Panc1 (cell line): ENCODE results near the gene MYBBP1A. TPM values are rescaled to one million over a fixed set of nuclear protein-coding genes. Genes with fewer than 3 reads are reported as not detected.

Source experiments
- ATAC-seq: fragments of 200-7000 bp; cut with Tn5 transposase; 2 replicates; pipeline ENCODE4 v1.9.1; 2020; ENCODE audit warnings: mild to moderate bottlenecking, moderate library complexity
- BruUV-seq: library from RNA; stranded (reverse); fragments of 400-500 nt; replicated peaks from 2 replicates; lab custom pipeline; 2021; lab: Mats Ljungman, UMichigan
- CTCF ChIA-PET: fragments of 300-600 bp; sonication (Branson Sonifier 250); formaldehyde crosslinking; loops from one replicate; lab custom pipeline; 2022; ENCODE audit warnings: antibody characterized with exemption; lab: Charles Lee
- POLR2A ChIA-PET: fragments of 300-600 bp; sonication (Branson Sonifier 250); formaldehyde crosslinking; loops from one replicate; lab custom pipeline; 2022; ENCODE audit warnings: antibody characterized with exemption; lab: Charles Lee
- DNase-seq: peaks from one replicate; pipeline ENCODE4 v3.0.0-alpha.2; 2010; ENCODE audit warnings: low read depth, low spot score
- H3K27ac ChIP-seq: 2 replicates; pipeline ENCODE4 v1.5.1; 2011; ENCODE audit warnings: mild to moderate bottlenecking, low read length, inconsistent platforms
- H3K27me3 ChIP-seq: fragments of 200-500 bp; sonication (Bioruptor generic); 2 replicates; pipeline ENCODE4 v1.6.0; 2014; ENCODE audit warnings: low read length, inconsistent platforms; ENCODE audit not compliant: control insufficient read depth, insufficient read depth
- H3K36me3 ChIP-seq: fragments of 200-500 bp; sonication (Bioruptor generic); 2 replicates; pipeline ENCODE4 v1.5.1; 2014; ENCODE audit warnings: inconsistent platforms, mild to moderate bottlenecking, low read length, moderate library complexity; ENCODE audit not compliant: control insufficient read depth, insufficient read depth
- H3K4me1 ChIP-seq: 2 replicates; pipeline ENCODE4 v1.5.1; 2011; ENCODE audit warnings: inconsistent platforms, mild to moderate bottlenecking, low read length, moderate library complexity; ENCODE audit not compliant: control insufficient read depth, insufficient read depth
- H3K4me3 ChIP-seq, 2 experiments: 2 replicates each; pipeline ENCODE4 v1.5.1; 2011 to 2012; ENCODE audit warnings: low read depth in 2 of 2, low read length in 2 of 2, mild to moderate bottlenecking in 2 of 2, inconsistent platforms in 1 of 2, moderate library complexity in 1 of 2
- H3K9me3 ChIP-seq: fragments of 200-500 bp; sonication (Bioruptor generic); 2 replicates; pipeline ENCODE4 v1.5.1; 2014; ENCODE audit warnings: low read depth, mild to moderate bottlenecking, inconsistent platforms, low read length, moderate library complexity; ENCODE audit not compliant: control insufficient read depth, insufficient read depth
- CTCF ChIP-seq: fragments of 450-650 bp; IDR thresholded peaks from 2 replicates; pipeline ENCODE4 v1.5.1; 2017; ENCODE audit warnings: mild to moderate bottlenecking
- POLR2AphosphoS5 ChIP-seq: IDR thresholded peaks from 2 replicates; pipeline ENCODE4 v1.6.1; 2012; ENCODE audit warnings: mild to moderate bottlenecking, low read depth, low read length, moderate library complexity
- REST ChIP-seq, 2 experiments: IDR thresholded peaks; 2 replicates each; pipeline ENCODE4 v1.6.1; 2011 to 2012; ENCODE audit warnings: low read depth in 2 of 2, control low read depth in 1 of 2, low read length in 1 of 2, mild to moderate bottlenecking in 1 of 2, moderate library complexity in 1 of 2; ENCODE audit not compliant: insufficient read depth in 1 of 2
- SIN3A ChIP-seq: IDR thresholded peaks from 2 replicates; pipeline ENCODE4 v1.6.1; 2012; ENCODE audit warnings: low read depth, mild to moderate bottlenecking, low read length, moderate library complexity, borderline replicate concordance; ENCODE audit not compliant: insufficient read depth
- TCF7L2 ChIP-seq: IDR thresholded peaks from 2 replicates; pipeline ENCODE4 v1.6.1; 2011; ENCODE audit warnings: mild to moderate bottlenecking, low read depth, low read length, inconsistent platforms
- in situ Hi-C: cut with HindIII; loops from 2 replicates; pipeline ENCODE4 v1.10.0; 2016; ENCODE audit warnings: low sequenced_read_pairs, low pct_unique_long_range_greater_than_20kb
- intact Hi-C: fragments of 100-400 bp; cut with micrococcal nuclease; formaldehyde crosslinking; loops from one replicate; pipeline ENCODE4 v1.10.0; 2022; ENCODE audit not compliant: unreplicated experiment
- total RNA-seq: library from RNA; stranded (reverse); gene quantifications from one replicate; pipeline ENCODE4 v1.2.1, GENCODE V29; 2021; ENCODE audit not compliant: unreplicated experiment

The MYBBP1A gene
- total RNA-seq, 1 experiment from 2014 or later = 95.6 TPM

- ATAC-seq = no peak
- Histone ChIP-seq H3K36me3 (no peaks in the 10 kb centered on the region), H3K27ac (no peak overlapping the region), H3K9me3 (no peaks in the 10 kb centered on the region), H3K4me3 (no peak overlapping the region), H3K27me3 (no peaks in the 10 kb centered on the region), H3K4me1 (peaks cover 12% of the 10 kb centered on the region)
- no TSS peak for BruUV-seq
- no peak for DNase-seq
- in situ Hi-C loops = no loop called here
- no peak for TF ChIP-seq SIN3A
- TF ChIP-seq POLR2AphosphoS5 = no peak
- no peak for TF ChIP-seq REST (IDR thresholded peaks at IDR 0.05; ENCODE audit: insufficient read depth in 1 of 2, low read depth in 2 of 2, low read length in 1 of 2)
- no peak for TF ChIP-seq CTCF
- no peak for TF ChIP-seq TCF7L2
- intact Hi-C loops = no loop called here
- CTCF ChIA-PET = no interaction called here
- POLR2A ChIA-PET = no interaction called here
Observed at GRCh38 chr17:4530799-4531730, 24.1 kb downstream of the MYBBP1A start.

- intact Hi-C loops = no loop called here
- Histone ChIP-seq H3K4me1 (peaks cover 7% of the 10 kb centered on the region), H3K27me3 (no peaks in the 10 kb centered on the region), H3K9me3 (no peaks in the 10 kb centered on the region), H3K4me3 (no peak overlapping the region), H3K36me3 (no peaks in the 10 kb centered on the region), H3K27ac (no peak overlapping the region)
- ChIA-PET CTCF (interaction anchor here (0.6 kb wide), 1 partner anchor 236 kb away, joined by 3 read pairs; no protein-coding TSS in a partner anchor), POLR2A (no interaction called here)
- in situ Hi-C loops = no loop called here
- no peak for ATAC-seq
- TF ChIP-seq POLR2AphosphoS5 (no peak), REST (IDR thresholded peaks at IDR 0.05; ENCODE audit: insufficient read depth in 1 of 2, low read depth in 2 of 2, low read length in 1 of 2) (no peak), TCF7L2 (no peak)
- BruUV-seq = no TSS peak
- no peak for DNase-seq
Observed at GRCh38 chr17:4529533-4530152, 25.5 kb downstream of the MYBBP1A start.
